ENCODE data around the gene BLOC1S3. TPM values are rescaled to one million over a fixed set of nuclear protein-coding genes. Genes with fewer than 3 reads are reported as not detected.

Gene BLOC1S3
- total RNA-seq, 1 donor from 2014 or later: 3.5 TPM

DNA sequence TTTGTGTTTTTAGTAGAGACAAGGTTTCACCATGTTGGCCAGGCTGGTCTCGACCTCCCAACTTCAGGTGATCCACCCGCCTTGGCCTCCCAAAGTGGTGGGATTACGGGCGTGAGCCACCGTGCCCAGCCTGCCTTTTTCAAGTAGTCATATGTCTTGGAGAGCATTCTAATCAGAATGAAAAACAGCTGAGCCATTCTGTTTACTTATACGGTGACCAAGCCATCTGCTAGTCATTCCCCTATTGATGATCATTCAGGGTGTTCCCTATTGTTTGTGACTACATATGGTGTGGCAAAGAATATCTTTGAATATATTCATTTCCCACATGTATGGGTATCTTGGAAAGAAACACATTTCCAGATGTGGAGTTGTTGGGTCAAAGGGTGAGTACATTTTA lies 17.2 kb downstream of the BLOC1S3 start:
- no peak for DNase-seq
- no peak overlapping the region for H3K4me3 ChIP-seq
- H3K27me3 ChIP-seq (ENCODE audit: low read depth): no peaks in the 10 kb centered on the region
- no peaks in the 10 kb centered on the region for H3K36me3 ChIP-seq
- no peak overlapping the region for H3K27ac ChIP-seq (replicated peaks)
- no peaks in the 10 kb centered on the region for H3K4me1 ChIP-seq
- TF ChIP-seq, protein P1, sequence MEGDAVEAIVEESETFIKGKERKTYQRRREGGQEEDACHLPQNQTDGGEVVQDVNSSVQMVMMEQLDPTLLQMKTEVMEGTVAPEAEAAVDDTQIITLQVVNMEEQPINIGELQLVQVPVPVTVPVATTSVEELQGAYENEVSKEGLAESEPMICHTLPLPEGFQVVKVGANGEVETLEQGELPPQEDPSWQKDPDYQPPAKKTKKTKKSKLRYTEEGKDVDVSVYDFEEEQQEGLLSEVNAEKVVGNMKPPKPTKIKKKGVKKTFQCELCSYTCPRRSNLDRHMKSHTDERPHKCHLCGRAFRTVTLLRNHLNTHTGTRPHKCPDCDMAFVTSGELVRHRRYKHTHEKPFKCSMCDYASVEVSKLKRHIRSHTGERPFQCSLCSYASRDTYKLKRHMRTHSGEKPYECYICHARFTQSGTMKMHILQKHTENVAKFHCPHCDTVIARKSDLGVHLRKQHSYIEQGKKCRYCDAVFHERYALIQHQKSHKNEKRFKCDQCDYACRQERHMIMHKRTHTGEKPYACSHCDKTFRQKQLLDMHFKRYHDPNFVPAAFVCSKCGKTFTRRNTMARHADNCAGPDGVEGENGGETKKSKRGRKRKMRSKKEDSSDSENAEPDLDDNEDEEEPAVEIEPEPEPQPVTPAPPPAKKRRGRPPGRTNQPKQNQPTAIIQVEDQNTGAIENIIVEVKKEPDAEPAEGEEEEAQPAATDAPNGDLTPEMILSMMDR (IDR thresholded peaks at IDR 0.05; ENCODE audit: borderline replicate concordance): no peak
- H3K9me3 ChIP-seq (replicated peaks): no peaks in the 10 kb centered on the region
- intact Hi-C loops (cut with micrococcal nuclease): no loop called here

DNA sequence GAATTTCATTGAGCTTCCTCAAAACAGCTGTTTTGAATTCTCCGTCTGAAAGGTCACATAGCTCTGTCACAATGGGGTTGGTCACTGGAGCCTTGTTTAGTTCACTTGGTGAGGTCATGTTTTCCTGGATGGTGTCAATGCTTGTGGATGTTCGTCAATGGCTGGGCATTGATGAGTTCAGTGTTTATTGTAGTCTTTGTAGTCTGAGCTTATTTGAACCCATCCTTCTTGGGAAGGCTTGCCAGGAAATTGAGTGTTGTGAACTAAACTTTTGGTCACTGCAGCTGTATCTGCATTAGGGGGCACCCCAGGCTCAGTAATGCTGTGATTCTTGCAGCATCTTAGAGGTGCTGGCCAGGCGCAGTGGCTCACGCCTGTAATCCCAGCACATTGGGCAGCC lies 22.0 kb downstream of the BLOC1S3 start:
- DNase-seq: no peak
- Histone ChIP-seq H3K9me3 (replicated peaks) (no peaks in the 10 kb centered on the region), H3K27me3 (ENCODE audit: low read depth) (no peaks in the 10 kb centered on the region), H3K4me1 (no peaks in the 10 kb centered on the region), H3K27ac (replicated peaks) (no peak overlapping the region), H3K36me3 (no peaks in the 10 kb centered on the region), H3K4me3 (no peak overlapping the region)
- intact Hi-C loops (cut with micrococcal nuclease): loop anchor here (5.0 kb wide), 1 partner anchor 47 kb away; the partner anchor contains the start of gene EXOC3L2
- TF ChIP-seq, protein P1 (IDR thresholded peaks at IDR 0.05; ENCODE audit: borderline replicate concordance): peak; percentile 63

GRCh38 chr19:45202637-45203036 lies 24.1 kb downstream of the BLOC1S3 start:
- no peaks in the 10 kb centered on the region for H3K4me1 ChIP-seq
- TF ChIP-seq, protein P1 (IDR thresholded peaks at IDR 0.05; ENCODE audit: borderline replicate concordance): no peak
- no peak overlapping the region for H3K27ac ChIP-seq (replicated peaks)
- no peaks in the 10 kb centered on the region for H3K9me3 ChIP-seq (replicated peaks)
- no peak overlapping the region for H3K4me3 ChIP-seq
- no peaks in the 10 kb centered on the region for H3K27me3 ChIP-seq (ENCODE audit: low read depth)
- DNase-seq: no peak
- no peaks in the 10 kb centered on the region for H3K36me3 ChIP-seq
- intact Hi-C loops (cut with micrococcal nuclease): loop anchor here (5.0 kb wide), 1 partner anchor 45 kb away; the partner anchor contains the start of gene EXOC3L2

- no peak overlapping the region for H3K27ac ChIP-seq (replicated peaks)
- intact Hi-C loops (cut with micrococcal nuclease): no loop called here
Observed at GRCh38 chr19:45205810-45206209, 27.2 kb downstream of the BLOC1S3 start.

GRCh38 chr19:45206328-45206727 lies 27.7 kb downstream of the BLOC1S3 start:
- no peak for DNase-seq
- intact Hi-C loops (cut with micrococcal nuclease): no loop called here
- Histone ChIP-seq H3K9me3 (replicated peaks) (no peaks in the 10 kb centered on the region), H3K4me3 (no peak overlapping the region), H3K27ac (replicated peaks) (no peak overlapping the region), H3K27me3 (ENCODE audit: low read depth) (peaks cover 8% of the 10 kb centered on the region), H3K36me3 (no peaks in the 10 kb centered on the region), H3K4me1 (no peaks in the 10 kb centered on the region)
- TF ChIP-seq, protein P1 (IDR thresholded peaks at IDR 0.05; ENCODE audit: borderline replicate concordance): no peak

More at GRCh38 chr19:45205810-45206209, 27.2 kb downstream of the BLOC1S3 start:
- Histone ChIP-seq H3K4me3 (no peak overlapping the region), H3K36me3 (no peaks in the 10 kb centered on the region), H3K9me3 (replicated peaks) (no peaks in the 10 kb centered on the region), H3K27me3 (ENCODE audit: low read depth) (peaks cover 4% of the 10 kb centered on the region), H3K4me1 (no peaks in the 10 kb centered on the region)
- TF ChIP-seq, protein P1 (IDR thresholded peaks at IDR 0.05; ENCODE audit: borderline replicate concordance): no peak
- DNase-seq: no peak
